Left ventricle myocardium superior (tissue), 1 donor: ENCODE measurements around the gene LPCAT3. TPM values are rescaled to one million over a fixed set of nuclear protein-coding genes. Genes with fewer than 3 reads are reported as not detected.

ENCODE experiments used
- ATAC-seq: fragments of 200-7000 bp; cut with Tn5 transposase; one replicate; pipeline ENCODE4 v1.9.1; 2020; ENCODE audit warnings: mild to moderate bottlenecking, moderate library complexity
- DNase-seq: peaks from one replicate; pipeline ENCODE4 v3.0.0-alpha.2; 2020
- intact Hi-C: fragments of 100-400 bp; cut with micrococcal nuclease; formaldehyde crosslinking; loops from one replicate; pipeline ENCODE4 v1.11.0; 2022
- total RNA-seq: library from RNA; stranded (reverse); fragmentation: NEBNext Ultra II Directional; extraction: Animal tissue kit (Norgen Biotek cat#: 25700); gene quantifications from one replicate; pipeline ENCODE4 v1.2.1, GENCODE V29; 2021
- donor health status: DM: no; HTN: yes; CAD: no; lungs with severe emphysema.

The LPCAT3 gene
- total RNA-seq, 1 donor from 2014 or later = 55.9 TPM

DNA sequence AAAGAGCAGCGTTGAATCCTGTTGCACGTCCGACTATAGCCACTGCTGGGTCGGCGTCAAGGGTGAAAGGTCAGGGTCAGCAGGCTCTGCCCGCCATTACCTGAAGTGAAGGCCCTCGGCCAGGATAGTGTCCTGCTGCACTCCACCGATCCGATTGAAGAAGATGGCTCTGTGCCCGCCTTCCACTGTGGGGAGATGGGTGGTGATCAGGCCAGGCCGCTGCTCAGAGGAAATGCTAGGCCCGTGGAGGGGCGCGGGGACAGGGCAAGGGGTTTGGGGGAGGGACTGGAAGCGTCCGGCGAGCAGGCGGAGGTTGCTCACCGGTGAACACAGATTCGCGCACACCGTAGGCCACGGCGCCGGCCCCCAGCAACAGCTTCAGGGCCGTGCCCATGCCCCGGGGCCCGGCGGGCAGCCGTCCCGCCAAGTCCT, 48.2 kb downstream of the LPCAT3 start:
- ATAC-seq (no peak), DNase-seq (no peak)
- intact Hi-C loops = no loop called here

DNA sequence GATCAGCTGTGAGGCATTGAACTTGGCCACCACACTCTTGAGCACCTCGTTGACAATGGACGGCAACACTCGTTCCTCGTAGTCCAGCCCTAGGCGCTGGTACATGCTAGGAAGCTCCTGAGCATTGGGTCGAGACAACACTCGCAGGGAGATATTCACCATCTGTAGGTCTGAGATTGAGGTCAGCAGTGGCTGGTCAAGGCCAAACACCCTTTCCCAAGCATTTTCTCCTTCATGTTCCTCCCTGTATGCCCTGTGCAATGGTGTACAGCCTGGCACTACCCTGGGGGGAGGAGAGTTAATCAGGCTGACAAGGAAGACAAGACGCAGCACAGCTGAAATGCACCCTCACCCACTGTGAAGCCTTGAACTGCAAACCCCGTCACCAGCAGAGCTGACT, 49.9 kb downstream of the LPCAT3 start:
- intact Hi-C loops = no loop called here
- ATAC-seq (no peak), DNase-seq (no peak)

DNA sequence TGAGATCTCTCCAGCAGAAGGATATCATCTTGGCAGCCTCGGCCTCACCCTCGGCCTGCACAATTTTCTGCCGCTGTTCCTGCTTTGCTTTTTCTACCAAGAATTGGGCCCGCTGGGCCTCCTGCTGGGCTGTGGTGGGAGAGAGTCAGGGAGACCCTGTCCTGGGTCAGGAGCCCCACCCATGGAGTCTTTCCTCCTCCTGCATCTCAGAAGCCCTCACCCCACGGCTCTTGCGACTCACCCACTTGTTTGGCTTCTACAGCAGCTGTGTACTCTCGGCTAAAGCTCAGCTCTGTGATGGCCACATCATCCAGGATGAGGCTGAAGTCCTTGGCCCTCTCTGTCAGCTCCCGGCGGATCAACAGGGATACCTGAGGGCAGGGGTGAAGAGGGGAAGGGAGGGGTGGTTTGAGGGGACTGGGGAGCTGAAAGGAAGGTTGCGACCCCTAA, 50.6 kb downstream of the LPCAT3 start:
- ATAC-seq (no peak), DNase-seq (no peak)
- intact Hi-C loops = no loop called here

DNA sequence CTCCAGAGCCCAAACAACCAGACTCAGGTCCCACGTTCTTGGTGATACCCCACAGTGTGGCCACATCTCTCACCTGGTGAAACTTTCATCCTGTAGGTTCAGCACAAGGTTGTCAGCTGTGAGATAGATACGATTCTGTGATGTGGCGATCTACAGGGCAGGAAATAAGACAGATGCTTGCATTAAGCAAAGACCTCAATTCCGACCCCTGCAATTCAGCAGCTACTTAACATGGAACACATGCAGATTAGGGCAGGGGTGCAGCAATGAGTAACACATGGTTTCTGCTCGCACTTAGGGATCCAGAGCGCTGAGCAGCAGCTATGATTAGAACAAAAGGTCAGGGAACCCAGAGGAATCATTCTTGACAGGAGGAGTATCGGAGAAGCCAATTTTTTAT, 51.9 kb downstream of the LPCAT3 start:
- intact Hi-C loops = no loop called here
- DNase-seq (no peak), ATAC-seq (no peak)

DNA sequence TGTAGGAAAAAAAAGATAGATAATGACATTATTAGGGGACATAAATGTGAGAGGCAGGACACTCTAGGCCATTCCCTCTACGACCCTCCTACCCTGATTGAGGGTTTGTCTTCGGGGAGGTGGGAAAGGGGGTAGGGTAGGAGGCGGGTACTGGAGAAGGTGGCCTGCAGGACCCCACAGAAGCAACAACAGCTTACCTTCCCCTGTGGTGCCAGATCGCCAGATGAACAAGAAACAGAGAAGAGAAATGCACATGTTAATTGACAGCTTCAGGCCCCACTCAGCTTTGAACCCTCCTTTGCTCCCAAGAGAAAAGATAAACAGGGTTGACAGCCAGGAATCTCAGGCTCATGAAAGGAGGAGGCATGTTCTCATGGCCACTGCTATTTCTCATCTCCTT, 52.6 kb downstream of the LPCAT3 start:
- ATAC-seq (no peak), DNase-seq (no peak)
- intact Hi-C loops = no loop called here

DNA sequence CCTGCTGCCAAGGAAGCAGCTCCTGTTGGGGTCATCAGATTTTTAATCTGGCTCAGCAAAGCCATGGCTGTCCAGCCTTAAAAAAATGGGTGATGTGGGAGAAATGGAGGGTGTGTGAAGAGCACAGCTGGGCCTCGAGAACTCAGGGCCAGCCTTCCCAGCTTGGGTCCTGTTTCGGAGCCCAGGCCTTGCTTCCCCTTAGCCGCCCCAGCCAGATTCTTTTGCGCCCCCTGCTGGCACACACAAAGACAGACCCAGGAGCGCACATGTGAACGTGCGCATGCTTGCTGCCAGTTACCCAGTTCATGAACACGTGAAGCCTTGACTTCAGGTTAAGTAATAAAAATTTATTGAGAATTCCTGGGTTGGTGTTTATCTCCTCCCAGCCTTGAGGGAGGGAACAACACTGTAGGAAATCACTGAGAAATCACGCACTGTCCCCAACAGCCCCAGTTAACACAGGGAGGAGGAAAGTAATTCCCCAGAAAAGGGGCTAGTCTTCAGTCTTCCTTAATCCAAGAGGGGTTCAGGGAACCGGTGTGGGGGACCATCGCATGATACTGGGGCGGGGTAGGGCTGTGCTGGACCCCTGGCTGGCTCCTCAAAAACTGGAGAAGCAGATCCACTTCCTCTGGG, 53.1 kb downstream of the LPCAT3 start:
- DNase-seq (peak; percentile 87), ATAC-seq (peak; percentile 75)
- intact Hi-C loops = no loop called here

GRCh38 chr12:6964605-6965025, 53.7 kb downstream of the LPCAT3 start:
- DNase-seq (no peak), ATAC-seq (no peak)
- intact Hi-C loops = no loop called here

- DNase-seq (no peak), ATAC-seq (no peak)
- intact Hi-C loops = no loop called here
Measured at GRCh38 chr12:6963791-6964413, 54.4 kb downstream of the LPCAT3 start.

DNA sequence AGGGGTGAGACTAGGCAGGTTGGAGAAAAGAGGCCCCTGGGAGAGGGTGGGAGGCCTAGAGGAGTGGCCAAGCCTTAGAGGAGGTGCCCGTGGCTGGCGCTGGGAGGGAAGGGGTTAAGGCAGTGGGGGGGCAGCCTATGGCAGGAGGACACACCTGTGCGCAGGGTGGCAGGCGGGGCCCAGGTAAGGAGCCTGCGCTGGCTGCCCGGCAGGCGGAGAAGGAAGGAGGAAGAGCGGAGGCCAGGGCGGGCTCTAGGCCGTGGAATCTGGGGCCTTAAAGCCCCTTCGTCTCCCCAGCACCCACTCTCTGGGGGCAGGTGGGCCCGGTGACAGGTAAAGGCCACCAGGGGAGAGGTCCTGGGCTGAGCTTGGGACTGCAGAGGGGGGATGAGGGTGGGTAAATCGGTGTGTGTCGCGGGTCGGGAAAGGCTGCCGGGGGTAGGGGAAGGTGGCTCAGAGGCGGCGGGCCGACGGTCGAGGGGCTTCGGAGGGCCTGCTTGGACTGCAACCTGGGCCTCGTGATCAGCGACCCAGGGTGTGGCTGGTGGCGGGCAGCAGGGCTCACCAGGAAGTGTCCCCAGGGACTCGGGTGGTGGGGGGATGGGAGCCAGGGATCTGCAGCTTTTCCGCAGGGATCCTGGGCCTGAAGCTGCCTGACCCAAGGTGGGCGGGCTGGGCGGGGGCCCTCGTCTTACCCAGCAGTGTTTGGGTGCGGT, 55.1 kb downstream of the LPCAT3 start:
- DNase-seq = no peak
- ATAC-seq = no peak
- intact Hi-C loops = no loop called here

DNA sequence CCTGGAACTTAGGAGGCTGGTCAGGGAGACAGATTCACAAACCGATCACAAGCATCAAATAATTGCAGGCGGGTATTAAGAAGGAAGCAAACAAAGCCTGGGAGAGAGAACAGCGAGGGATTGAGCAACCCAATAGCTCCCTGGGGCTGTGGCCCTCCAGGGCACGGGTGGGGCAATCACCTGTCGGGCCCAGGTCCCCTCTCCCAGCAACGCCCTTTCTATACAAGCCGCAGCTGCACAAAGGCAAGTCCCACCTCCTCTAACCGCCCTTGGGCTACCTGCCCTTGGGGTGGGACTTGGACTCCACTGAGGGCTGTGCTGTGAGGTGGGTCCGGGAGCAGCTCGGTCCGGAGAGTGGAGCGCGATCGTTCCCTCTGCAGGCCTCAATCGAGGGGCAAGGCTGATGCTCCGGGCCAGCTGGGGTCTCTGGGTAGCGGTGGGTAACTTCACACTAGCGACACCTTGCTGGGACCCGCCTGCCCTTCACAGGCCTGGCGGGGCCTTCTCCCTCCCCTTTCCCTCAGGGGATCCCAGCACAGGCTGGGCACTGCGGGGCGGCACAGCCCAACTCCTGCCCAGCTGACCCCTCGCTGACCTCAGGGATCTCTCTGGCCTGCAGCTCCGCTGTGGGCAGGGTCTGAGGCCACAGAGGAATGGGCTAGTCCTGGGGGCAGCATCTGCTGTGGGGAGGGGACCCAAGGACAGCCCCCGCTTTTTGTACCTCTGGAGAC, 55.8 kb downstream of the LPCAT3 start:
- DNase-seq (no peak), ATAC-seq (no peak)
- intact Hi-C loops = no loop called here

GRCh38 chr12:6961695-6962284, 56.5 kb downstream of the LPCAT3 start:
- ATAC-seq (peak; percentile 49), DNase-seq (peak; percentile 68)
- intact Hi-C loops = no loop called here

GRCh38 chr12:6961278-6961694, 57.0 kb downstream of the LPCAT3 start:
- intact Hi-C loops = no loop called here
- DNase-seq (peak; percentile 71), ATAC-seq (peak; percentile 12)

- intact Hi-C loops = no loop called here
- no peak for ATAC-seq
- no peak for DNase-seq
Measured at GRCh38 chr12:6960593-6961277, 57.5 kb downstream of the LPCAT3 start.

DNA sequence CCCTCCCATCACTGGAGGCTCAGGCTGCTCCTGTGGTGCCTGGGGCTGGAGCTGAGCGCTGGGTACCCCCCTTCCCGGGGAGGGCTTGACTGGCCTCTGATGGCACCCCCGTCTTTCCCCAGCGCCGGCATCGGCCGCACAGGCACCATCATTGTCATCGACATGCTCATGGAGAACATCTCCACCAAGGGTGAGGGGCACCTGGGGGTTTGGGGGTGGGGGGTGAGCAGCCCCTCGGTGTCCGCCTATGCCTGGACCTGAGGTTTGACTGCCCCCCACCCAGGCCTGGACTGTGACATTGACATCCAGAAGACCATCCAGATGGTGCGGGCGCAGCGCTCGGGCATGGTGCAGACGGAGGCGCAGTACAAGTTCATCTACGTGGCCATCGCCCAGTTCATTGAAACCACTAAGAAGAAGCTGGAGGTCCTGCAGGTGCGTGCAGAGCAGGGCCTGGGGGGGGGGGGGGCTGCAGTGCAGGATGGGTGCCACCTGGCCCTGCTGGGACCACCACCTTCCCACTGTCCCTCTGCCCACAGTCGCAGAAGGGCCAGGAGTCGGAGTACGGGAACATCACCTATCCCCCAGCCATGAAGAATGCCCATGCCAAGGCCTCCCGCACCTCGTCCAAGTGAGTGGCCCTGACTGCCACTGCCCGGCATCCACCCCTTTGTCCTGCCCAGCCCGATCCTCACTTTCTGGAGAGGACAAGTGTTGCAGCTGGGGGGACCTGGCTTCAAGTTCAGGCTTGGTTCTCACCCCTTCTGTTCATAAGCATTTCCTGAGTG, 58.3 kb downstream of the LPCAT3 start:
- no peak for DNase-seq
- no peak for ATAC-seq
- intact Hi-C loops = loop anchor here (10.0 kb wide), 1 partner anchor 145 kb away; the partner anchor contains the start of gene C1RL

- DNase-seq (no peak), ATAC-seq (peak; percentile 31)
- intact Hi-C loops = loop anchor here (10.0 kb wide), 1 partner anchor 146 kb away; the partner anchor contains the start of gene C1RL
Measured at GRCh38 chr12:6959058-6959804, 59.0 kb downstream of the LPCAT3 start.

DNA sequence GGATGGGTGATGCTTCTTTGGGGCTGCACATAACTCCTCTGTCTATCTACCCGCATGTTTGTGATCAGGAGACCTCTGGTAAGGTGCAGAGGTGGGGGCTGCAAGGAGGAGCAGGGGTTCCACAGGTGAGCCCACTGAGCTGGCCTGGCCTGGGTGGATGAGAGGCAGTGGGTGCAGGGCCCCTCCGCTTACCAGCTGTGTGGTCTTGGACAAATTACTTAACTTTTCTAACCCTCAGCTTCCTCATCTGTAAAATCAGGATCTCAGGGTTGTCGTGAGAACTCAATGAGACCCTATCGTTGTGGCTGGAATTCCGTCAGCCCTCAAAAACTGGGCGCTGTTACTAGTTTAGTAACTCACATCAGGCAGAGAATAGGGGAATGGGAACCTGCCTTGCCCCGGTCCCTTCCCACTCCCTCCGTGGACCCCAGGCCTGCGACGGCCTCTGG, 59.6 kb downstream of the LPCAT3 start:
- DNase-seq = no peak
- no peak for ATAC-seq
- intact Hi-C loops = loop anchor here (10.0 kb wide), 1 partner anchor 146 kb away; the partner anchor contains the start of gene C1RL
